H1 (cell line): Measurements from ENCODE around the gene SPHKAP. TPM values are rescaled to one million over a fixed set of nuclear protein-coding genes. Genes with fewer than 3 reads are reported as not detected.

Experiments used
- CBX5 ChIP-seq: fragments of 300-800, 300-1000 bp; sonication (generic); IDR thresholded peaks from 2 replicates; pipeline ENCODE4 v1.7.1; 2016; ENCODE audit warnings: antibody characterized with exemption, low read length, low read depth
- GTF2F1 ChIP-seq: IDR thresholded peaks from 2 replicates; pipeline ENCODE4 v1.6.1; 2012; ENCODE audit warnings: low read depth, low read length, improper control_type of control experiment, borderline replicate concordance
- RNF2 ChIP-seq: fragments of 200-900, 300-1000 bp; sonication (generic); IDR thresholded peaks from 2 replicates; pipeline ENCODE4 v1.7.1; 2016; ENCODE audit warnings: borderline replicate concordance, low read depth, mild to moderate bottlenecking, antibody characterized with exemption, low read length; ENCODE audit not compliant: poor library complexity, severe bottlenecking; ENCODE audit errors: missing control alignments
- SIN3A ChIP-seq, 2 experiments: IDR thresholded peaks in 1 of 2; conservative IDR thresholded peaks in 1 of 2; 2 replicates each; pipeline ENCODE4 v1.6.1; 2011 to 2012; ENCODE audit warnings: low read length in 2 of 2, improper control_type of control experiment in 1 of 2, low read depth in 1 of 2, mild to moderate bottlenecking in 1 of 2
- SIRT6 ChIP-seq: IDR thresholded peaks from one replicate; pipeline ENCODE4 v1.7.1; 2012; ENCODE audit warnings: low read length, inconsistent platforms
- polyA plus RNA-seq, 7 experiments: library from polyadenylated mRNA; depleted of rRNA in 3 of 7; stranded (reverse) in 5 of 7; unstranded in 2 of 7; fragments of >200 nt in 5 of 7; fragments of 200-250 nt in 2 of 7; gene quantifications; 1 replicate in 5 of 7; 2 replicates in 1 of 7; 4 replicates in 1 of 7; pipeline versions ENCODE4 v1.2.1 to v1.2.3, GENCODE V29; 2011 to 2013; ENCODE audit warnings: missing spikeins in 2 of 7, mixed read lengths in 2 of 7
- total RNA-seq: library from RNA; stranded (reverse); fragmentation: NEBNext Ultra II Directional; extraction: Animal tissue kit (Norgen Biotek cat#: 25700); gene quantifications from 2 replicates; pipeline ENCODE4 v1.2.1, GENCODE V29; 2021

SPHKAP gene
- total and polyA plus RNA-seq, 2 of the 8 experiments (the other 6 are each of a cell fraction or from before 2014, with no cell fraction given), result 0.02 TPM; not detected in 1

- TF ChIP-seq GTF2F1 (no peak), CBX5 (no peak), SIN3A (conservative IDR thresholded peaks at IDR 0.05 in 1 of 2, IDR thresholded peaks at IDR 0.05 in 1 of 2; ENCODE audit: low read depth in 1 of 2, low read length in 2 of 2) (no peak), RNF2 (no peak), SIRT6 (no peak)
Measured at GRCh38 chr2:228126401-228126800, 55.1 kb downstream of the SPHKAP start (continued).
